ENCODE data around the gene RANBP17. TPM values are rescaled to one million over a fixed set of nuclear protein-coding genes. Genes with fewer than 3 reads are reported as not detected.

The RANBP17 gene
- total and polyA plus RNA-seq, 4 donors = 18.3 to 95.4 (median 31.6) TPM

- H3K36me3 ChIP-seq (ENCODE audit: control insufficient read depth, insufficient read depth, low read length) = peaks cover 6% of the 10 kb centered on the region
- no peak for DNase-seq (ENCODE audit: low read depth in 4 of 6, low spot score in 6 of 6)
- no peak overlapping the region for H3K4me3 ChIP-seq (ENCODE audit: low read depth, low read length)
- no peak overlapping the region for H3K27ac ChIP-seq (ENCODE audit: low read depth, low read length)
- H3K4me1 ChIP-seq (ENCODE audit: control insufficient read depth, insufficient read depth, low read length) = no peaks in the 10 kb centered on the region
- no peaks in the 10 kb centered on the region for H3K27me3 ChIP-seq (ENCODE audit: control insufficient read depth, insufficient read depth, low read length)
- H3K9me3 ChIP-seq (ENCODE audit: control insufficient read depth, insufficient read depth, low read length) = no peaks in the 10 kb centered on the region
- WGBS (ENCODE audit: insufficient coverage) = no CpG with 5 or more reads among the region's 2 CpGs
Observed at GRCh38 chr5:171127314-171127713, 265.5 kb downstream of the RANBP17 start.

DNA sequence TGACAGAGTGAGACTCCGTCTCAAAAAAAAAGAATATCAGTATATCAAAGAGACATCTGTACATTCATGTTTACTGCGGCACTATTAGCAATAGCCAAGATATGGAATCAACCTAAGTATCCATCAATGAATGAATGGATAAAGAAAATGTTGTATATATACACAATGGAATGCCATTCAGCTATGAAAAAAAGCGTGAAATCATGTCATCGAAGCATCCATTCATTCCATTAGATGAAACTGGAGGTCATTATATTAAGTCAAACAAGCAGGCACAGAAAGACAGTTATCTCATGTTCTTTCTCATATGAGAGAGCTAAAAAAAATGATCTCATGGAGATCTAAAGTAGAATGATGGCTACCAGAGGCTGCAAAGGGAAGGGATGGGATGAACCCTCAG, 266.3 kb downstream of the RANBP17 start:
- Histone ChIP-seq H3K27me3 (ENCODE audit: control insufficient read depth, insufficient read depth, low read length) (no peaks in the 10 kb centered on the region), H3K9me3 (ENCODE audit: control insufficient read depth, insufficient read depth, low read length) (no peaks in the 10 kb centered on the region), H3K27ac (ENCODE audit: low read depth, low read length) (no peak overlapping the region), H3K4me3 (ENCODE audit: low read depth, low read length) (no peak overlapping the region), H3K4me1 (ENCODE audit: control insufficient read depth, insufficient read depth, low read length) (no peaks in the 10 kb centered on the region), H3K36me3 (ENCODE audit: control insufficient read depth, insufficient read depth, low read length) (peaks cover 4% of the 10 kb centered on the region)
- DNase-seq (ENCODE audit: low read depth in 4 of 6, low spot score in 6 of 6) = peak in 1 of 6 donors; percentile 7
- no CpG with 5 or more reads among the region's 4 CpGs for WGBS (ENCODE audit: insufficient coverage)

- H3K4me1 ChIP-seq (ENCODE audit: control insufficient read depth, insufficient read depth, low read length) = no peaks in the 10 kb centered on the region
- no peak for DNase-seq (ENCODE audit: low read depth in 4 of 6, low spot score in 6 of 6)
- no CpG with 5 or more reads among the region's 5 CpGs for WGBS (ENCODE audit: insufficient coverage)
- H3K4me3 ChIP-seq (ENCODE audit: low read depth, low read length) = no peak overlapping the region
- H3K27ac ChIP-seq (ENCODE audit: low read depth, low read length) = no peak overlapping the region
- H3K36me3 ChIP-seq (ENCODE audit: control insufficient read depth, insufficient read depth, low read length) = no peaks in the 10 kb centered on the region
- no peaks in the 10 kb centered on the region for H3K9me3 ChIP-seq (ENCODE audit: control insufficient read depth, insufficient read depth, low read length)
- no peaks in the 10 kb centered on the region for H3K27me3 ChIP-seq (ENCODE audit: control insufficient read depth, insufficient read depth, low read length)
Observed at GRCh38 chr5:171129308-171129707, 267.5 kb downstream of the RANBP17 start.

DNA sequence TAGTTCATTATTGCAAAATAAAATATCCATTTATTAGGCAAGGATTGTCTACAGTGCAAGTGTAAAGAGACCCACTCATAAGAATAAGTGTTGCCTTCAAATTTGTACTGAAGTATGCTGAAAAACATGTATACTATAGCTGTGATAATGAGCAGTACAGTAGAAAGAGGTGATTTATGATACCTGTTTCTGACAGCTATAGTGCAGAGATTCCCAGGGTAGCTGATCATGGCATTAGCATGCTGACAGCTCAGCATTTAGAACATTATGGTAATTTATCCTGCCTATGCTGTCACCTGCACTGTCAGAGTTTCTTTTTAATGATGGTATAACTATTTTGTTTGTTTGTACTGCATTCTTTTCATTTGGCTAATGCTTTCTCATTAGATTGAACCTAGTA, 269.7 kb downstream of the RANBP17 start:
- Histone ChIP-seq H3K36me3 (ENCODE audit: control insufficient read depth, insufficient read depth, low read length) (no peaks in the 10 kb centered on the region), H3K4me1 (ENCODE audit: control insufficient read depth, insufficient read depth, low read length) (no peaks in the 10 kb centered on the region), H3K4me3 (ENCODE audit: low read depth, low read length) (no peak overlapping the region)

GRCh38 chr5:171137768-171138525, 276.1 kb downstream of the RANBP17 start:
- Histone ChIP-seq H3K27ac (ENCODE audit: low read depth, low read length) (no peak overlapping the region), H3K4me3 (ENCODE audit: low read depth, low read length) (no peak overlapping the region), H3K9me3 (ENCODE audit: control insufficient read depth, insufficient read depth, low read length) (no peaks in the 10 kb centered on the region), H3K4me1 (ENCODE audit: control insufficient read depth, insufficient read depth, low read length) (no peaks in the 10 kb centered on the region), H3K27me3 (ENCODE audit: control insufficient read depth, insufficient read depth, low read length) (no peaks in the 10 kb centered on the region), H3K36me3 (ENCODE audit: control insufficient read depth, insufficient read depth, low read length) (no peaks in the 10 kb centered on the region)
- no peak for DNase-seq (ENCODE audit: low read depth in 4 of 6, low spot score in 6 of 6)
- WGBS (ENCODE audit: insufficient coverage) = no CpG with 5 or more reads among the region's 1 CpG

More for the DNA sequence above, 269.7 kb downstream of the RANBP17 start:
- no peaks in the 10 kb centered on the region for H3K9me3 ChIP-seq (ENCODE audit: control insufficient read depth, insufficient read depth, low read length)
- no peaks in the 10 kb centered on the region for H3K27me3 ChIP-seq (ENCODE audit: control insufficient read depth, insufficient read depth, low read length)
- H3K27ac ChIP-seq (ENCODE audit: low read depth, low read length) = no peak overlapping the region
- peak in 1 of 6 donors; percentile 86 for DNase-seq (ENCODE audit: low read depth in 4 of 6, low spot score in 6 of 6)

DNA sequence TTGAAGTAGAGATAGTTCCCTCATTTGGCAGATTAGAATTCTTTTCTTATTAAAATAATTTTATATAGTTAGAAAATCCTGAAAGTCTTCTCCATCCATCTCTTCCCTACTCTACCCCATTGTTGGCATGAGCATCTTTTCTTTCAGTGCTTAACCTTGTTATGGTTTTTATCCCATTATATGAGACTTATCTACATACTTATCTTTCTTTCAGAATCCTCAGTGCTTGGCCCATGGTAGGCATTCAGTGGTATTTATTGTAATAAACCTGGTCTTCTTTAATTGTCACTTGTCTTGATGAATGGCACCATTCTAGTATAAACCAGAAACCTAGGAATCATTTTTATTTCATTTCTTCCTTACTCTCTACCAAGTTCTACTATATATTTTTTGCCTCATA, 277.4 kb downstream of the RANBP17 start:
- no peaks in the 10 kb centered on the region for H3K9me3 ChIP-seq (ENCODE audit: control insufficient read depth, insufficient read depth, low read length)
- H3K27me3 ChIP-seq (ENCODE audit: control insufficient read depth, insufficient read depth, low read length) = no peaks in the 10 kb centered on the region
- no peak for DNase-seq (ENCODE audit: low read depth in 4 of 6, low spot score in 6 of 6)
- no peaks in the 10 kb centered on the region for H3K4me1 ChIP-seq (ENCODE audit: control insufficient read depth, insufficient read depth, low read length)
- no peaks in the 10 kb centered on the region for H3K36me3 ChIP-seq (ENCODE audit: control insufficient read depth, insufficient read depth, low read length)
- no peak overlapping the region for H3K27ac ChIP-seq (ENCODE audit: low read depth, low read length)
- no peak overlapping the region for H3K4me3 ChIP-seq (ENCODE audit: low read depth, low read length)

- H3K4me3 ChIP-seq (ENCODE audit: low read depth, low read length) = no peak overlapping the region
- no peaks in the 10 kb centered on the region for H3K27me3 ChIP-seq (ENCODE audit: control insufficient read depth, insufficient read depth, low read length)
- no peak overlapping the region for H3K27ac ChIP-seq (ENCODE audit: low read depth, low read length)
- no peak for DNase-seq (ENCODE audit: low read depth in 4 of 6, low spot score in 6 of 6)
- no peaks in the 10 kb centered on the region for H3K9me3 ChIP-seq (ENCODE audit: control insufficient read depth, insufficient read depth, low read length)
- no peaks in the 10 kb centered on the region for H3K4me1 ChIP-seq (ENCODE audit: control insufficient read depth, insufficient read depth, low read length)
- no peaks in the 10 kb centered on the region for H3K36me3 ChIP-seq (ENCODE audit: control insufficient read depth, insufficient read depth, low read length)
Observed at GRCh38 chr5:171142617-171143016, 280.8 kb downstream of the RANBP17 start.

- 80% methylated on average over 1 of the region's 3 CpGs for WGBS (ENCODE audit: insufficient coverage)
- Histone ChIP-seq H3K27ac (ENCODE audit: low read depth, low read length) (no peak overlapping the region), H3K4me1 (ENCODE audit: control insufficient read depth, insufficient read depth, low read length) (no peaks in the 10 kb centered on the region), H3K36me3 (ENCODE audit: control insufficient read depth, insufficient read depth, low read length) (no peaks in the 10 kb centered on the region), H3K4me3 (ENCODE audit: low read depth, low read length) (no peak overlapping the region), H3K27me3 (ENCODE audit: control insufficient read depth, insufficient read depth, low read length) (no peaks in the 10 kb centered on the region), H3K9me3 (ENCODE audit: control insufficient read depth, insufficient read depth, low read length) (no peaks in the 10 kb centered on the region)
- no peak for DNase-seq (ENCODE audit: low read depth in 4 of 6, low spot score in 6 of 6)
Observed at GRCh38 chr5:171143171-171143570, 281.4 kb downstream of the RANBP17 start.

DNA sequence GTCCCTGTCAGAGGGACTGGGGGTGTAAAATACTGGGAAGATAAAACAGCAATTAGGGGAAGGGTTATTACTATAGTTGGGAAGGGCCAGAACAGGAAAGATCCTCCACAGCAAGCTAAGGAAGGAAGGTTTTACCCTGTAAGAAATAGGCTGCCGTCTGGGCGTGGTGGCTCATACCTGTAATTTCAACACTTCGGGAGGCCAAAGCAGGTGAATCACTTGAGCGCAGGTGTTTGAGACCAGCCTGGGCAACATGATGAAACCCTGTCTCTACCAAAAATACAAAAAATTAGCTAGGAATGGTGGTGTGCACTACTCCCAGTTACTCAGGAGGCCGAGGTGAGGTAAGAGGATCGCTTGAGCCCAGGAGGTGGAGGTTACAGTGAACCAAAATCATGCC, 282.1 kb downstream of the RANBP17 start:
- 90% methylated on average over 2 of the region's 6 CpGs for WGBS (ENCODE audit: insufficient coverage)
- no peaks in the 10 kb centered on the region for H3K27me3 ChIP-seq (ENCODE audit: control insufficient read depth, insufficient read depth, low read length)
- no peaks in the 10 kb centered on the region for H3K9me3 ChIP-seq (ENCODE audit: control insufficient read depth, insufficient read depth, low read length)
- H3K27ac ChIP-seq (ENCODE audit: low read depth, low read length) = no peak overlapping the region
- H3K4me3 ChIP-seq (ENCODE audit: low read depth, low read length) = no peak overlapping the region
- H3K4me1 ChIP-seq (ENCODE audit: control insufficient read depth, insufficient read depth, low read length) = no peaks in the 10 kb centered on the region
- no peaks in the 10 kb centered on the region for H3K36me3 ChIP-seq (ENCODE audit: control insufficient read depth, insufficient read depth, low read length)
- DNase-seq (ENCODE audit: low read depth in 4 of 6, low spot score in 6 of 6) = no peak

- Histone ChIP-seq H3K27me3 (ENCODE audit: control insufficient read depth, insufficient read depth, low read length) (no peaks in the 10 kb centered on the region), H3K27ac (ENCODE audit: low read depth, low read length) (no peak overlapping the region), H3K36me3 (ENCODE audit: control insufficient read depth, insufficient read depth, low read length) (no peaks in the 10 kb centered on the region), H3K4me3 (ENCODE audit: low read depth, low read length) (no peak overlapping the region), H3K9me3 (ENCODE audit: control insufficient read depth, insufficient read depth, low read length) (no peaks in the 10 kb centered on the region), H3K4me1 (ENCODE audit: control insufficient read depth, insufficient read depth, low read length) (no peaks in the 10 kb centered on the region)
- no peak for DNase-seq (ENCODE audit: low read depth in 4 of 6, low spot score in 6 of 6)
- WGBS (ENCODE audit: insufficient coverage) = no CpG with 5 or more reads among the region's 2 CpGs
Observed at GRCh38 chr5:171149333-171149732, 287.5 kb downstream of the RANBP17 start.
